Nephron (organoid): ENCODE results near the gene XAF1.

Experiments
- H3K27ac Mint-ChIP-seq, 3 experiments: 2 replicates each; pipeline ENCODE4 v1.8.0; 2020; ENCODE audit warnings: mixed read lengths in 3 of 3, mild to moderate bottlenecking in 2 of 3, moderate library complexity in 1 of 3
- H3K27me3 Mint-ChIP-seq: 2 replicates; pipeline ENCODE4 v1.8.0; 2021; ENCODE audit warnings: low read depth, mild to moderate bottlenecking, moderate library complexity, mixed read lengths
- H3K36me3 Mint-ChIP-seq: 2 replicates; pipeline ENCODE4 v1.8.0; 2020; ENCODE audit warnings: low read depth, mixed read lengths
- H3K4me1 Mint-ChIP-seq: 2 replicates; pipeline ENCODE4 v1.8.0; 2020; ENCODE audit warnings: mixed read lengths
- H3K4me3 Mint-ChIP-seq, 3 experiments: 2 replicates each; pipeline ENCODE4 v1.8.0; 2020; ENCODE audit warnings: mild to moderate bottlenecking in 3 of 3, mixed read lengths in 3 of 3, moderate library complexity in 2 of 3
- H3K9me3 Mint-ChIP-seq: 2 replicates; pipeline ENCODE4 v1.8.0; 2020; ENCODE audit warnings: mixed read lengths
- TF ChIP-seq, protein P1 (sequence below), 3 experiments: fragments of 200-600 bp; sonication (generic); IDR thresholded peaks; one replicate each; pipeline ENCODE4 v1.5.0; 2021; ENCODE audit warnings: antibody characterized with exemption in 3 of 3; ENCODE audit not compliant: unreplicated experiment in 3 of 3

The XAF1 gene

GRCh38 chr17:6755731-6756184, at the start of gene XAF1:
Gene XAF1 (plus strand): TSS chr17:6756046. CDS start chr17:6756079, 33 bp downstream.
- TF ChIP-seq, protein P1, sequence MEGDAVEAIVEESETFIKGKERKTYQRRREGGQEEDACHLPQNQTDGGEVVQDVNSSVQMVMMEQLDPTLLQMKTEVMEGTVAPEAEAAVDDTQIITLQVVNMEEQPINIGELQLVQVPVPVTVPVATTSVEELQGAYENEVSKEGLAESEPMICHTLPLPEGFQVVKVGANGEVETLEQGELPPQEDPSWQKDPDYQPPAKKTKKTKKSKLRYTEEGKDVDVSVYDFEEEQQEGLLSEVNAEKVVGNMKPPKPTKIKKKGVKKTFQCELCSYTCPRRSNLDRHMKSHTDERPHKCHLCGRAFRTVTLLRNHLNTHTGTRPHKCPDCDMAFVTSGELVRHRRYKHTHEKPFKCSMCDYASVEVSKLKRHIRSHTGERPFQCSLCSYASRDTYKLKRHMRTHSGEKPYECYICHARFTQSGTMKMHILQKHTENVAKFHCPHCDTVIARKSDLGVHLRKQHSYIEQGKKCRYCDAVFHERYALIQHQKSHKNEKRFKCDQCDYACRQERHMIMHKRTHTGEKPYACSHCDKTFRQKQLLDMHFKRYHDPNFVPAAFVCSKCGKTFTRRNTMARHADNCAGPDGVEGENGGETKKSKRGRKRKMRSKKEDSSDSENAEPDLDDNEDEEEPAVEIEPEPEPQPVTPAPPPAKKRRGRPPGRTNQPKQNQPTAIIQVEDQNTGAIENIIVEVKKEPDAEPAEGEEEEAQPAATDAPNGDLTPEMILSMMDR (IDR thresholded peaks at IDR 0.05; ENCODE audit: unreplicated experiment in 3 of 3) = no peak
- H3K4me3 Mint-ChIP-seq = peak within 1 kb of the TSS in 2 of 3 experiments; percentile 50 to 55
- H3K4me1 Mint-ChIP-seq = peaks cover 10% of the 10 kb centered on the region
- peak within 1 kb of the TSS in 2 of 3 experiments; percentile 18 to 52 for H3K27ac Mint-ChIP-seq
- no peaks in the 10 kb centered on the region for H3K9me3 Mint-ChIP-seq
- no peaks in the 10 kb centered on the region for H3K36me3 Mint-ChIP-seq
- H3K27me3 Mint-ChIP-seq = peaks cover 25% of the 10 kb centered on the region

GRCh38 chr17:6706499-6706898, 49.3 kb upstream of the XAF1 start:
- Mint-ChIP-seq H3K4me1 (peaks cover 4% of the 10 kb centered on the region), H3K27ac (no peak overlapping the region), H3K4me3 (no peak overlapping the region), H3K9me3 (peaks cover 3% of the 10 kb centered on the region), H3K27me3 (peaks cover 54% of the 10 kb centered on the region), H3K36me3 (no peaks in the 10 kb centered on the region)
- TF ChIP-seq, protein P1 (IDR thresholded peaks at IDR 0.05; ENCODE audit: unreplicated experiment in 3 of 3) = no peak

- H3K4me3 Mint-ChIP-seq = no peak overlapping the region
- peaks cover 6% of the 10 kb centered on the region for H3K4me1 Mint-ChIP-seq
- H3K36me3 Mint-ChIP-seq = no peaks in the 10 kb centered on the region
- peaks cover 3% of the 10 kb centered on the region for H3K9me3 Mint-ChIP-seq
- TF ChIP-seq, protein P1 (IDR thresholded peaks at IDR 0.05; ENCODE audit: unreplicated experiment in 3 of 3) = no peak
- H3K27me3 Mint-ChIP-seq = peaks cover 57% of the 10 kb centered on the region
- no peak overlapping the region for H3K27ac Mint-ChIP-seq
These were observed 48.9 kb upstream of the XAF1 start for GRCh38 chr17:6706996-6707395.

- Mint-ChIP-seq H3K27me3 (peaks cover 64% of the 10 kb centered on the region), H3K27ac (no peak overlapping the region), H3K36me3 (no peaks in the 10 kb centered on the region), H3K4me3 (no peak overlapping the region), H3K9me3 (peaks cover 6% of the 10 kb centered on the region), H3K4me1 (peaks cover 14% of the 10 kb centered on the region)
- TF ChIP-seq, protein P1 (IDR thresholded peaks at IDR 0.05; ENCODE audit: unreplicated experiment in 3 of 3) = no peak
These were observed 47.4 kb upstream of the XAF1 start for GRCh38 chr17:6708357-6708961.

DNA sequence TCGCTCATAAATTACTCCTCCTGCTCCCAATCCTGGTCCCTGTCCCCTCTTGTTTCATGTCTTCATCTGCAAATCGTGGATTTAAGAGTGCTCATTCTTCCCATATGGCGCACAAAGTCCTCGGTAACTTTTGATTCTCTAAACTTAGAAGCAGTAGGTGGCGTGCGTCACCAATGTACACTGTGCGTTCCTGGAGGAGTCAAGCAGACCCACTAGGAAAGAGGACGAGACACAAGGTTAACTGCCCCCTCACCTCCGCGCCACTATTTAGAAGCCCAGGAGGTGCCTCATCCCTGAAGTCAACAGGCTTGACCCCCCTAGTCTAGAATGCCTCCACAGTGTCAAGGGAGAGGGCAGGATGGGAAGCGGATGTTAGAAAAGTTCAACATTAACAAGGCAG, 45.5 kb upstream of the XAF1 start:
- Mint-ChIP-seq H3K4me1 (peaks cover 14% of the 10 kb centered on the region), H3K27me3 (peaks cover 78% of the 10 kb centered on the region), H3K4me3 (no peak overlapping the region), H3K36me3 (no peaks in the 10 kb centered on the region), H3K27ac (no peak overlapping the region), H3K9me3 (peaks cover 13% of the 10 kb centered on the region)
- TF ChIP-seq, protein P1 (IDR thresholded peaks at IDR 0.05; ENCODE audit: unreplicated experiment in 3 of 3) = no peak

DNA sequence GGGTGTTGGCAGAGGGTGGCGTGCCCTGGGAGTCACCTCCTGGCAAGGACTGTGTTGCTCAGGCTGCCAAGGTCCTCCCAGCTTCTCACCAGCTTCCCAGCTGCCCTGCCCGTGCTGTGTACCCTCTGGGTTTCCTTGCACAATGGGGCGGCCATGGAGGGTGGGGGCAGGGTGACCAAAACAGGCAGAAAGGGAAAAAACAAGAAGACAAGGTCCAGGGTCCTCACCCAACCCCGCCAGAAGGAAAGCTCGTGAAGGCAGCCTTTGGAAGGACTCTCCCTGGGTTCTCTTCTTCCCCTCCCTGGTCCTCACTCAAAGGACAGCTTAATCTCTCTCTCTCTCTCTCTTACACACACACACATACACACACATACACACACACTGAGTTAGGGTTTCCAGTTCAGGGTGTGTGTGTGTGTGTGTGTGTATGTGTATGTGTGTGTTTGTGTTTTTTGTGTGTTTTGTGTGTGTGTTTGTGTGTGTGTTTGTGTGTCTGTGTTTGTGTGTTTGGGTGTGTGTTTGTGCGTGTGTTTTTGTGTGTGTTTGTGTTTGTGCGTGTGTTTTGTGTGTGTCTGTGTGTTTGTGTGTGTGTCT, 44.7 kb upstream of the XAF1 start:
- H3K4me3 Mint-ChIP-seq = peak overlapping the region; percentile 14 to 40 (median 24)
- no peaks in the 10 kb centered on the region for H3K36me3 Mint-ChIP-seq
- H3K9me3 Mint-ChIP-seq = peaks cover 20% of the 10 kb centered on the region
- peaks cover 14% of the 10 kb centered on the region for H3K4me1 Mint-ChIP-seq
- peaks cover 87% of the 10 kb centered on the region for H3K27me3 Mint-ChIP-seq
- TF ChIP-seq, protein P1 (IDR thresholded peaks at IDR 0.05; ENCODE audit: unreplicated experiment in 3 of 3) = no peak
- no peak overlapping the region for H3K27ac Mint-ChIP-seq
